OCI-LY3 (cell line): ENCODE data around the gene SYNPO.

Experiments used
- CTCF ChIP-seq: fragments of 200-600, 300-600 bp; sonication (generic); IDR thresholded peaks from 2 replicates; pipeline ENCODE4 v1.5.1; 2014; ENCODE audit warnings: antibody characterized with exemption, low read length, low read depth
- EZH2phosphoT487 ChIP-seq: fragments of 200-600 bp; shearing (Covaris generic); IDR thresholded peaks from 2 replicates; pipeline ENCODE4 v1.6.1; 2018; ENCODE audit warnings: antibody characterized with exemption, mixed run types, low read depth

GRCh38 chr5:150623878-150624216 lies 16.6 kb upstream of the SYNPO start:
- no peak for TF ChIP-seq CTCF
- no peak for TF ChIP-seq EZH2phosphoT487
